HG02943 (cell line): ENCODE data around the gene IP6K3.

ENCODE experiments used
- ATAC-seq: cut with Tn5 transposase; IDR thresholded peaks from one replicate; pipeline ENCODE4 v1.9.1; 2021; ENCODE audit warnings: mild to moderate bottlenecking, low read depth, moderate library complexity; ENCODE audit not compliant: unreplicated experiment

IP6K3 gene

DNA sequence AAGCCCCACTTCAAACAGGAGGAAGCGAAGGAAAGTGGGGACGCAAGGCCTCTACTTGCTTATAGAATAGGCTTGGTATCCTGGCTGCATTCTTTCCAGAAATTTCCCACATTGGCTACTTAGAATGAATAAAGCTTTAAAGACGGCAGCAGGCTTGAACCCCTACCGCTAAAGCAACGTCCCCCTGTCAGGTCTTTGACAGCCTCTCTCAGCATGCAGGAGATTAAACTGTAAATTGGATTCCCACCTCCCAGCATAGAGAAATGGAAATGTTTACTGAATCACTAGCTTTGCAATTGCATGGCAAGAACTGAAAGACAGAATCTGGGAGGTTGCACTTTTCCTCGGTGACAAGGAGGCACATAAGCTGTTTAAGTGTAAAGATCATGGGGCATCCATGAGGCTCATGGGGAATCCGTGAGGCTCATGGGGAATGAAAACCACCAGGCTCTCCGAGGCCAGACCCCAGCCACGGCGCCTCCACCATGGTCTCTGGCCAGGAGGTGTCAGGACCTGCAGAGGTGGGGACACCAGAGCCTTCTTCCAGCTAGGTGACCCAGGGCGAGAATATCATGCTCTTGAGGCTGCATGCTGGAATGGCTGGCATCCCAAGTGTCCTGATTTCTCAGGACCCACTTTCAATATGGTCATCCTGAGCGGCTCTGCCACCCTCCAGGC is 31.9 kb upstream of the IP6K3 start:
- ATAC-seq, result no peak

DNA sequence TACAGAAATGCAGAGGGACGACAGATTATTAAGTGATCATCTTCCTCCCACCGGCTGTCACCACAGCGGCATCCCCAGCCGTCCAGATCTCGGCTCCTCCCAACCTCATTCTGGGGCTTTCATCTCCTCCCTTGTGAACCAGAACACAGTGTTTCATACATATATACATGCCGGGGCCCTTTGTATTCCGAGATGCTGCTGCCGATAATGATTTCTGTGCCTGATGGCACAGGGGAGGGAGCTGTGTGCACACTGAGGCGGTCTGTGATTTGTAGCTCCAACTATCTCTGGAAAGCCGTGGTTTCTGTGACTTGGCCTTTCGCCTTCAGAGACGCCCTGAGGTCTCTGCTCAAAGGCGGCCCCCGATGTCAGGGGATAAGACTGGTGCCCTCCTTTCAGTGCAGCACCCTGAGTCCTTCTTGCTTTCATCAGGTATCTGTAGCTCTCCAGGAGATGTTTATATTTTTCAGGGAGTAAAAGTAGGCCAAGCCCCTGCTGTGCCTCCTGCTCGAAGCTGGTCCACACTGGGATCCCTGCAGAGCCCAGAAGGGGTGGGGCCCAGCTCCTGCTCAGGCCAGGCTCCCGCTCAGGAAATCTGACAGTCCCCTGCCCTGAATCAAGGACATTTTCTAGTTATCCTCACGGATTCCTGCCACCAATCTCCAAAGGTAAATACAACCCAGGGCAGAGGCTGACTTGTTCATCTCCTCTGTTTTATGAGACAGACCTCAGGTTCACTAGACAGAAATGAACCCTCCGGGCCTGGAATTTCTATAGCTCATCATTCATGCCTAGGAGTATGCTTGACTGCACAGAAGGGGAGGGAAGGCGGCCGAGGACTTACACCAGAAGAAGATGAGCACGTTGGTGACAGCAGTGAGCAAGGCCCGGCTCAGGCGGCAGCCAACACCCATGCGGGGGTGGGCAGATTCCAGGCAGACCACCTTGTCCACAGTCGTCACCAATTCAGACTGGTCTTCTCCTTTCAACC is 31.0 kb upstream of the IP6K3 start:
- ATAC-seq, result no peak

DNA sequence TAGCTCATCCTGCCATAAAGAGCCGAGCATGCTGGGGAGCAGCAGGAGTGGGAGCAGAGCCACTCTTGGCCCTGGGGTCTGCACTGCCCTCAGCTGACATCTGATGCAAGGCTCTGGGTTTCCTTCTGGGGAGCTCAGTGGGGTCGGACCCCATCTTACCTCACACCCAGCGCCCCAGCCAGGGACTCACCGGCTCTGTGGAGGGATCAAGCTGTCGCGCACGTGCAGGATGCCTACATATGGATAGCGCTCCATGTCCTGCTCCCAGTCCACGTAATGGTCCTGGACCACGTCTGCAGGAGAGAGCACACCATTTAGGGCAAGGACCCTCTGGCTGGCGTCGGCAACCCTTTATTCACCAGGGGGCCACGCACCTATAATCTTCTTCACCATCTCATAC is 30.1 kb upstream of the IP6K3 start:
- no peak for ATAC-seq

DNA sequence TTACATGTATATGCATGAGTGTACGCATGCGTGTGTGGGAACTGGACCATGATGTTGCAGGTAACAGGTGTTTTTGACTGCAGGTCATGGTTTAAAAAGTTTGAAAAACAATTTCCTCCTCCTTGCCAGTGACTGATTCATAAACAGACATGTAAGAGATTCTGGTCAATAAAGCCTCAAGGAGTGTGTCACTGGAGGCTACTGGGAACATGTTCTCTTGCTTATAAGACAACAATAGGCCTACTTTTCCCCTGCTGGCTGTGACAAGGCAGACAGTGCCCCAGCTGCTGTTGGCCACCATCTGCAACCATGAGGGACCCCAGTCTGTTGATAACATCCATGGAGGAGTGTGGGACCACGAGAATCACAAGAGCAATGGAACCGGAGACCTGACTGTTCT is 29.5 kb upstream of the IP6K3 start:
- ATAC-seq, result no peak

DNA sequence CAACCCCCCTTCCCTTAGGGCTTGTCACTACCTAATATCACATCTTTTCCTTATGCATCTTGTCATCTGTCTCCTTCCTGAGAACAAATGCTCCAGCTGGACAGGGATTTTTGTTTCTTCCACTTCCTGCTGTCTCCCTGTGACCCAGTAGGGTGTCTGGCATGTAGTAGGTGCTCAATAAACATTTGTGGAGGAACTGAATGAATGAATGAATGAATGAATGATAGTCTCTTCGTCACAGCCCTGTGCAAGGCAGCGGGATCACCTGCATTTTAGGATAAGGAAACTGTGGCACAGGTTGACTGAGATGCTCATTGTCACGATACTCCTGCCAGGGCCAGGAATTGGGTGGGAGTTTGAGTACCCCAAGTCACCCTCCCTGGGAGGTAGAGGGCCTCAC is 28.1 kb upstream of the IP6K3 start:
- no peak for ATAC-seq

DNA sequence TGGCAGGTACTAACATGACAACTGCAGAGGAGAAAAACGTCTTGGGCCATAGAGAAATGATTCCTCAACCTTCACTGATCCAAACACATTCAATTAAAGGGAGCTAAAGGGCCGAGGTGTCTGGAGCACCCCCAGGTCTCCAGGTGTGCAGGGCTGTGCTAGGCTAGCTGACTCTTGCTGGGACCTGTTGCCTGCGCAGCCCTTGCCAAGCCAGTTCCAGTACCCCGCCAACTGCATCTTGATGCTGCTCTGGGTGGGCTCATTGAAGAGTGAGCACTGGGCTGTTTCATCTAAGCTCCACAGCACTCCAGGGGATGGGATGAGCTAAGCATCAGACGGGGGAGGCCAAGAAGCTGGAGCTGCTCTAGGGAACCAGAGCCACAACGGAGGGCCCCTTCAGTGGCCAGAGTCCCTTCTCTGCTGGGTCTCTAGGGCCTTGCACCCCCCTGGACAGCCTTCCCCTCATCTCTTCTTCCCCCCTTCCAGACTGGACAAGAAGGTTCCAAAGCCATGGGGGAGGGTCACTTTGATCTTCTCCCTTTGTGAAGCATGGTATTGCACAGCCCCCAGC is 26.3 kb upstream of the IP6K3 start:
- ATAC-seq, result no peak

DNA sequence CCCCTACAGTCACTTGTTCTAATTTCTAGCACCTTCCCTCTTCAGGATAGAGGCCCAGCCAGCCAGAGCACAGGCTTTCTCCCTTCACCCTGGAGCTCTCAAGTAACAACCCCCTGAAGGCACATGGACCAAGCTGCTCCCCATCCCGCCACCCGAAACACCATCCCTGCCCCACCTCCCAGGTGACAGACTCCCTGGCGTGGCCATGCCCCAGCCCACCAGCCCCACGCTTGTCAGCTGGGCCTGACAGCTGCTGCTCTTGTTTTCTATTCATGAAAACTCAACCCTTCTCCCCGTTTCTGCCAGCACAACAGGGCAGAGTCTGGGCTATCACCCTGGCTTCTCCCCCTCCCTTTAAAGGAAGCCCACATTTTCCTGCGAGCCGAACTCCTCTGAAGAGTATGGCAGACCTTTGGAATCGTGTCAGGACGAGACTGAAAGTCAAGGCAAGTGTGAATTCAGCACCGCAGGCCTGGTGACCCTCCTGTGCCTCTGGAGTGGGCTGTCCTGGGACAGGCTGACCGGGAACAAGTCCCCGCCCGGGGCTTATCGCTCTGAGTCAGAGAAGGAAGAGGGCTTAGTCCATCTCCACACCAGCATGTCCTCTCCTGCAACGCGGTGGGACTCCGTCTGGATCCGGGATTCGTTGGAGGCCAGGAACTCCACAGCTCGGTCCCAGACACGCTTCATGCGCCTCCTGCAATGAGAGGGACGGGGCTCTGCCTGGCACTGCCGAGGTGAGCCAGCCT is 25.6 kb upstream of the IP6K3 start:
- ATAC-seq, result no peak

DNA sequence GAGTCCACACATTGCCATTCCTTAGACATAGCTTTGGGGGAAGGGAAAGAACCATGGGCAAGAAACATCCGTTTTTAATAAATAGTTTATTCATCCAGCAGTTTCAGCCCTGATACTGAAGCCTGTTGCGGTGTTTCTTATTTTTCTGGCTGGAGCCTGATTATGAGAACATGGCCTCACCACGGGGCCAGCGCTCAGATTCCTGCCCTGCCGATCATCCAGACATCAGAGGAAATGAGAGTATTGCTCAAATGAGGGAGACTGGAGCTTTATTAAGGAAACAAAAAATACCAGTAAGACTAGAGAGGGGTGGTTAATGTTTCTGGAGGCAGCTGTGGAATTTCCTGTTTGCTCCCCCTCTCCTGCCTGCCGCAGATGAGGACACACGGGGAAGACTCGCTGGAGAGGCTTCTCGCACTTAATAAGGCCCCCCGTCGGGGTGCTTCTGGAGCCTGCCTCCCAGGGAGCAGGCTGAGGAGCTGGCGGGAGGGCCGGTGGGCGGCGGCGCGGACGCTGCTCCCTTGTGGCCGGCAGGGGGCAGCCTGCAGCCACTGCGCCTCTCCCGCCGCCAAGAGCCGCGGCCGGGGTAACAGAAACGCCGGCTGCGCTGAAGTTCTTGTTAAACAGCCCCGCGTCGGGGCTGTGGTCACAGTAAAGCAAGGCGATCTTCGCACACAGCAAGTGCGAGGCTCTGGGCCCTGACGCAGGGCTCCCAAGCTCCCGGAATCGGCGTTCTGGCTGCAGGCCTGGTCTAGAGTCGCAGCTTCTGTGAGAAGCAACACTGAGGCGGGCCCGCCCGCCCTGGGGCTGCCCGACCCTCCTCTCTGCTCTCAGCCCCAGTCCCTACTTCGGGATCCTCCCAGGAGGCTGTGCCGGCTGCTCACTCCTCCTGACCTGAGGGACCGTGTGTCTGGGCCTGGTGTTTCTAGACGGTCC is 24.7 kb upstream of the IP6K3 start:
- ATAC-seq, result no peak

DNA sequence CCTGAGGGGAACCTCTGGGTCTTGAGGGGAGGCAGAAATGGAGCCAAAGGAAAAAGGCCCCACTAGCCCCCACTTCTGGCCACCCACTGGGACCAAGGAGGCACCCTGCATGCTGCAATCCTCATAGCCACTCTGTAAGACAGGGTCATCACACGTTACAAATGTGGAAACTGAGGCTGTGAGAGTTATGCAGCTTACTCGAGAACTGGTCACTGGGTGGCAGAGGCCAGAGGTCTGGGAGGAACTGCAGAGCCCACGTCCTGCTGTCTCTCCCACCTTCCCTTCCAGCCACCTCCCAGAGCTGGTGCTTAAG is 24.1 kb upstream of the IP6K3 start:
- ATAC-seq, result no peak

DNA sequence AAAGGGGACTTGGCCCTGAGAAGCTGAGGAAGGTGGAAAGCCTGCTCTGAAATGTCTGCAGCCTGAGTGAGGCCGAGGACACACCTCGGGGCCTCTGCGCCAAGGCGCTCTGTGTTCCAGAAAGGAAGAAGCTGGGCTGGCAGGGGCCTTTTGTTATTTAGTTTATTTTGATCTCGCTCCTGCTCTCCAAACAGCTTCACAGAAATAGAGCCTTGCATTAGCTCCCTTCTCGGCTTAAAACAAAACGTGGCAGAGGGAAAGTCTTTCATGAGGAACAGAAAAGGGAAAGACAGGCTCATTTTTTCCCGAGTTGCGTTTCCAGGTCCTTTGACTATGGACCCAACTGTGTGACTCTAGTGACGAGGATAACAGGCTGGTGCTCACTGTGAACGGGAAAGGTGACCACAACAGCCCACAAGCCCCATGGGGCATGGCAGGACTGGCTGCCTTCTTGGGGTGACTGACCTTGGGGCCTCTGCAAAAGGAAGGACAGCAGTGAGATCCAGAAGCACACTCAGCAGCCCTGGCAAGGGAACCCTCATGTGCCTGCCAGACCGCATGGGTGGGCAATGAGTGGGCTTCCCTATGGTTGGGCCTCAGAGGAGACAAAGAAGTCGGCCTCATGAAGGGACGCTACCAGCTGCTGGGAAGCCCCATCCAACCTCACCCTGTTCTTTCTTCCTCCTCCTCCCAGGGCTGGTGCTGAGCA is 23.6 kb upstream of the IP6K3 start:
- no peak for ATAC-seq

DNA sequence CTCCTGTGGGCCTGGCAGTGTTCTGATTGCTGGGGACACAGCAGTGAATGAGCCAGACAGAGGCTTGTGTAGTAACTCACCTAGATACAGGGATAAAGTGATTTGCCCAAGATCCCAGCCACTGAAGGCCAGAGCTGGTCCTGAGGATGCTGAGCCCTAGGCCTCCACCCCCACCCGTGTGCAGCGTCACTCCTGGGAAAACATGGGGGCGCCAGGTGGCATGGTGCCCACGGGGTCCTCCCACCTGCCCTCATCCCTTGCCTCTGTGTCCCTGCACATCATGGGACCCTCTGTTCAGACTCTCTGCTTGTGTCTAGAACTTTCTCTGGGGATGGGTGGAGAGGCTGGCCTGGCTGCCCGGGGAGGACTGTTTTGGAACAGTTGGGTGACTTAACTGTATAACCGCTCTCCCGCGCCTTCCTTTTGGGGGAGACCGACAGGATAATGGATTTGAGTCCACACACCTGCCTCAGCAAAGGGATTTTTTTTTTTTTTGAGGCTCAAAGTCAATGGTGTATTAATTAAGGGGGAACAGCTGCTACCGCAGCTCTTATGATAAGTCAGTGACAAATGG is 22.6 kb upstream of the IP6K3 start:
- ATAC-seq, result no peak

DNA sequence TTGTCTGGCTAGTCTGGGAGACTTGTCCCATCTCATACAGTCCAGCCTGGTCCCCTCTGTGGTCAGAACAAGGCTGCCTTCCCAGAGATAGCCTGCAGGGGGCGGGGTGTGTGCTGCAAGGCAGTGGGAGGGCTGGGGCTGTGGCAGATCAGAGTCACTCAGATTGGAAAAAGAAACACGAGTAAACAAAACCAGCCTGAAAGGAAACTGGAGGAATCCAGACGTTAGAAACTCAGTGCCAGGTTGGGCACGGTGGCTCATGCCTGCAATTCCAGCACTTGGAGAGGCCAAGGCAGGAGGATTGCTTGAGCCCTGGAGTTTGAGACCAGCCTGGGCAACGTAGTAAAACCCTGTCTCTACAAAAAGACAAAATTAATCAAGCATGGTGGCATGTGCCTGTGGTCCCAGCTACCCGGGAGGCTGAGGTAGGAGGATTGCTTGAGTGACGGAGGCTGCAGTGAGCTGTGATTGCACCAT is 22.0 kb upstream of the IP6K3 start:
- no peak for ATAC-seq

DNA sequence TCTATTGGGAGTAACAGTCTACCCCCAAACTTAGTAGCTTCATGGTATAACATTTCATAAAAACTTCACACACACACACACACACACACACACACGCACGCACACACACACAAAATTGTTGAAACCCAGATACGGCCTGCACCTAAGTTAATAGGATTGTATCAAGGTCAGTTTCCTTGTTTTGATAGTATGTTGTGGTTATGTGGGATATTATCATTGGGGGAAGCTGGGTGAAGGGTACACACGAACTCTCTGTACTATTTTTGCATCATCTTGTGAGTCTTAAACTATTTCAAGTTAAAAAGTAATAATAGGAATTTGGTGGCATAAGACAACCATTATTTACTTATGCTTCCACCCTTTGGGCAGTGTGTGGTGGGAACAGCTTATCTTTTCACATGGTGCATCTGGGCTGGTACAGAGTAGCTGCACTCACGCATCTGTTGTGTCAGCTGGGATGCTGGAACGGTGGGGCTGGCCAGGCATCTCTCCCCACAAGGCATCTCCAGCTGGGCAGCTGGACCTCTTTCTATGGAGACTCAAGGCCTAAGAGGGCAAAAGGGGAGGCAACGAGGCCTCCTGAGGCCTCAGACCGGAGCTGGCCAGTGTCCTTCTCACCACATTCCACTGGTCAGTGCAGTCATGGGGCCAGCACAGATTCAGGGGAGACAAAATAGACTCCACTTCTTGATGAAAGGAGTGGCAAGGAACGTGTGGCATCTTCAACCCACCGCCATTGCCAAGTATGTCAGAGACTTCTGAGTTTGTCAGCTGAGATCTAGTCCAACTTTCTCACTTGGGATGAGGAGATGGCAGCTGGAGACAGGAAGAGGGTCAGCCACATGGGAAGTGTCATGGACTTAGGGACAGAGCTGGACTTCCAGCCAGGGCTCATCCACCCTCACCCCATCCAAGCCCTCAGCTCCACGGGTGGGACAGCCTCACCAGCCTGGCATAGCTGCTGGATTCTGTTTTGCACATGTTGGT is 20.5 kb upstream of the IP6K3 start:
- ATAC-seq, result no peak

DNA sequence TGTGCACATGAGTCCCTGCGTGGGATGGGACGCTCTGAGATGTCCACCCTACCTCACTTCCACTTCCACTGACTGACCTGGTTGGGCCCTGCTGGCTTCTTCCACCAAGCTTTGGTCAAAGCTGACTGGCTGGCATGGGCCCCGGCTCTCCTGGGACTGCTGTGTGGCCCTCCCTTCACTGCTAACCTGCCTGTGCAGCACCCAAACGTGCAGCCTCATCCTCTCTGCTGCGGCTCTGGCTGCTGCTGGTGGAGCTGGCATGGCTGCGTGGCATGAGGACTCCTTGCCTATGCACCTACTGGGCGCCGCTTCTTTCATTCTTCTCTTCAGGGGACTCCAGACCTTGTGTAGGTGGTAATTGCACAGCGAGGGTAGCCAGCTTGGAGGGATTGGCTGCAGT is 18.7 kb upstream of the IP6K3 start:
- no peak for ATAC-seq

DNA sequence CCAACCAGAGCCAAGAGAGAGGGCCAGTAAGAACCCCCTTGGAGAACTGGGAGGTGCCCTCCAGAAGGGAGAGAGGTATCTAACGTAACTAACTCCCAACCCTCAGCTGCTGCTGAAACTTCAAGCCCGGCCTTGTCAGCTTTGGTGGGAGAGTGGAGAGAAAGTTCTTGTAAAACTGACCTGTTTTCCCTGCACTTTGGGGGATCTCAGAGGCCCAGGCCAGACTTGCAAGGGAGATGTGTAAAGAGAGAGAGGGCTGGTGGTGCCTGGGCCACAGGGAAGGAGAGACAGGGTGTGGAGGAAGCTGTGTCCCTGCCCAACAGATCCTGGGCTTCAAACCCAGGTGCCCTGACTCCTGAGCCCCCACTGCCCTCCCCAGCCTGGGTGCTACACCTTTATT is 17.3 kb upstream of the IP6K3 start:
- no peak for ATAC-seq

DNA sequence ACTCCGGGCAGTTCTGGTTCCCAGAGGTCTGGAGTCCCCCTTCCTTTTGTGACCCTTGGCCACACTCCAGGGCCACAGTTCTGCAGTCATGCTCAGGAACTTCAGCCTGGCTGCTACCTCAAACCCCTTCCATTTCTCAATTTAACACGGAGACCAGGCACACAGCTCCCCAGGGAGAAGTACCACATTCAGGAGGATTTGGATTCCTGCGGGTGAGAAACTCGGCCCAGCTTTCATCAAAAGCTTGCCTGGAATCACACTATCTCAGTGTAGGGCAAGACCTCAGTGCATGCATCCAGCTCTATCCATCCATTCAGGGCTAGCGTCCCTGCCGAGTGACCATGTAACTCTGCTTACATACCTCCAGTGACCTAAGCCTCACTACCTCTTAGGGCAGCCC is 16.8 kb upstream of the IP6K3 start:
- no peak for ATAC-seq

DNA sequence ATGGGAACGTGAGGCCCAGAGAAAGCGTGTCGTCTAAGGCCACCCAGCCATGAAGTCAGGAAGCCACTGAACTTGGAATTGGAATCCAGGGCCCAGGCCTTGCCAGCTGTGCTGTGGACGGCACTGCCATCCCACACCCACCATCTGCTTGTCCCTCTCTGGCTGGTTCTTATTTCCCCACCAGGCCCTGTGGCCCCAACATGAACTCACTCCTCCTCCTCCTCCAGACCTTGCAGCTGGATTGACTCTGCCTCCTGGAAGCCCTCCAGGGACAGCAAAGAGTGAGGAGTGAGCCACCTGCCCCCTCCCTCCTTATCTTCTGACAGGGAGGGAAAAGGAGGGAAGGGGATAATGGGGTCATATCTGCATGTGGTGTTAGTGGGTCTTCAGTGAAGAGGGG is 16.0 kb upstream of the IP6K3 start:
- ATAC-seq, result no peak
